K562 (cell line): Measurements from ENCODE around the gene ENHO. TPM values are rescaled to one million over a fixed set of nuclear protein-coding genes. Genes with fewer than 3 reads are reported as not detected.

ENCODE experiments used
- ATAC-seq: fragments of 200-7000 bp; cut with Tn5 transposase; 3 replicates; pipeline ENCODE4 v1.9.1; 2020; ENCODE audit warnings: moderate library complexity
- BruUV-seq: library from RNA; stranded (reverse); fragments of 400-500 nt; replicated peaks from 2 replicates; lab custom pipeline; 2021; lab: Mats Ljungman, UMichigan
- CTCF ChIA-PET: fragments of 300-600 bp; formaldehyde crosslinking; extraction: SDS; loops from one replicate; lab custom pipeline; 2021; ENCODE audit warnings: low intra/inter-chr PET ratio; lab: Yijun Ruan, JAX
- POLR2A ChIA-PET: fragments of 300-600, 350-650 bp; sonication (Branson Sonifier 250); formaldehyde crosslinking; extraction: SDS; loops from one replicate; lab custom pipeline; 2021; ENCODE audit warnings: antibody characterized with exemption, inconsistent platforms; lab: Yijun Ruan, JAX
- DNase-seq, 4 experiments: peaks; one replicate each; pipeline versions ENCODE4 v3.0.0 to v3.0.0-alpha.2; 2011 to 2018; ENCODE audit warnings: low spot score in 3 of 4, mixed read lengths in 3 of 4; ENCODE audit errors: extremely low read depth in 1 of 4
- FAIRE-seq: peaks from 2 replicates; lab custom pipeline; 2011; peaks lifted over from hg19 to GRCh38; lab: Jason Lieb, UNC
- H2AFZ ChIP-seq: 2 replicates; pipeline ENCODE4 v1.6.0; 2011; ENCODE audit warnings: low read depth, low read length, control low read depth, inconsistent platforms
- H3K27ac ChIP-seq: fragments of 200-600 bp; 3 replicates; pipeline ENCODE4 v1.8.0; 2011; ENCODE audit warnings: low read depth, mild to moderate bottlenecking, control low read depth, inconsistent platforms, low read length, moderate library complexity, mixed read lengths; ENCODE audit errors: extremely low read depth
- H3K27me3 ChIP-seq, 2 experiments: fragments of 300-600 bp in 1 of 2; 2 replicates in 1 of 2; 3 replicates in 1 of 2; pipeline versions ENCODE4 v1.6.0 to v1.8.0; 2011; ENCODE audit warnings: inconsistent platforms in 2 of 2, low read length in 2 of 2, mild to moderate bottlenecking in 1 of 2, mixed read lengths in 1 of 2, moderate library complexity in 1 of 2; ENCODE audit not compliant: control insufficient read depth in 2 of 2, insufficient read depth in 2 of 2
- H3K36me3 ChIP-seq: fragments of 300-600 bp; 3 replicates; pipeline ENCODE4 v1.8.0; 2011; ENCODE audit warnings: mild to moderate bottlenecking, low read length, inconsistent platforms; ENCODE audit not compliant: control insufficient read depth, insufficient read depth
- H3K4me1 ChIP-seq, 2 experiments: fragments of 200-600 bp in 1 of 2; replicated peaks in 1 of 2; 2 replicates in 1 of 2; 3 replicates in 1 of 2; pipeline versions ENCODE4 v1.5.1 to v1.8.0; 2011; ENCODE audit warnings: inconsistent platforms in 2 of 2, low read length in 2 of 2, mild to moderate bottlenecking in 1 of 2, mixed read lengths in 1 of 2, moderate library complexity in 1 of 2; ENCODE audit not compliant: control insufficient read depth in 2 of 2, insufficient read depth in 2 of 2
- H3K4me2 ChIP-seq: 2 replicates; pipeline ENCODE4 v1.6.1; 2011; ENCODE audit warnings: low read length, control low read depth, inconsistent platforms, mixed read lengths; ENCODE audit not compliant: insufficient read depth
- H3K4me3 ChIP-seq: fragments of 200-600 bp; sonication (generic), shearing (Covaris generic); 2 replicates; pipeline ENCODE4 v1.5.1; 2016; ENCODE audit warnings: control low read depth, inconsistent platforms
- H3K79me2 ChIP-seq: fragments of 200-600 bp; 3 replicates; pipeline ENCODE4 v1.8.0; 2011; ENCODE audit warnings: low read length, inconsistent platforms; ENCODE audit not compliant: control insufficient read depth, insufficient read depth
- H3K9ac ChIP-seq, 2 experiments: 2 replicates each; pipeline versions ENCODE4 v1.6.0 to v1.6.1; 2011; ENCODE audit warnings: low read depth in 2 of 2, low read length in 2 of 2, control low read depth in 1 of 2, inconsistent platforms in 1 of 2, mild to moderate bottlenecking in 1 of 2, mixed read lengths in 1 of 2; ENCODE audit not compliant: insufficient read depth in 1 of 2
- H3K9me1 ChIP-seq: one replicate; pipeline ENCODE4 v1.6.0; 2011; ENCODE audit warnings: inconsistent platforms, mild to moderate bottlenecking, low read length, moderate library complexity; ENCODE audit not compliant: control insufficient read depth, insufficient read depth
- H3K9me3 ChIP-seq: replicated peaks from 2 replicates; pipeline ENCODE4 v1.5.1; 2011; ENCODE audit warnings: low read depth, low read length, inconsistent platforms; ENCODE audit not compliant: control insufficient read depth, insufficient read depth
- H4K20me1 ChIP-seq: replicated peaks from 2 replicates; pipeline ENCODE4 v1.6.1; 2011; ENCODE audit warnings: low read length, inconsistent platforms, mixed read lengths; ENCODE audit not compliant: control insufficient read depth, insufficient read depth
- EGR1 ChIP-seq: fragments of 450-650 bp; conservative IDR thresholded peaks from 2 replicates; pipeline ENCODE4 v1.6.1; 2017; ENCODE audit warnings: mild to moderate bottlenecking
- HMGXB4 ChIP-seq: sonication (generic); formaldehyde crosslinking; IDR thresholded peaks from 2 replicates; pipeline ENCODE4 v1.8.1; 2023; ENCODE audit warnings: mild to moderate bottlenecking, missing genetic modification reagents
- PHF20 ChIP-seq: fragments of 450-650 bp; IDR thresholded peaks from 2 replicates; pipeline ENCODE4 v1.6.1; 2018; ENCODE audit not compliant: partially characterized antibody
- RFX7 ChIP-seq: fragments of 250-450 bp; sonication (Bioruptor Pico); IDR thresholded peaks from 2 replicates; pipeline ENCODE4 v1.5.1; 2021; ENCODE audit warnings: mild to moderate bottlenecking
- WGBS: fragments of 100-300 bp; shearing (Covaris generic); methylation state at CpG from one replicate; pipeline ENCODE4 v1.1.6; 2016; ENCODE audit warnings: low coverage, mixed read lengths; ENCODE audit not compliant: insufficient coverage; ENCODE audit errors: missing lambda C conversion rate; 5-methylcytosine and 5-hydroxymethylcytosine counted together
- in situ Hi-C: fragments of 300-500 bp; cut with MboI; formaldehyde crosslinking; loops from 4 replicates; pipeline ENCODE4 v1.15.0; 2018; ENCODE audit warnings: inconsistent platforms, mixed read lengths
- intact Hi-C: fragments of 100-400 bp; cut with micrococcal nuclease; formaldehyde crosslinking; loops from 2 replicates; pipeline ENCODE4 v1.14.2; 2022
- polyA plus RNA-seq, 8 experiments: library from polyadenylated mRNA; depleted of rRNA in 4 of 8; stranded (reverse) in 5 of 8; unstranded in 3 of 8; fragments of >200 nt; fragmentation: Nextera tagmentation in 2 of 8; fragmentation: Illumina TruSeq in 1 of 8; extraction: Ambion mirVana in 2 of 8; extraction: Trizol in 1 of 8; gene quantifications; 2 replicates each; pipeline versions ENCODE4 v1.2.1 to v1.2.3, GENCODE V29; 2011 to 2014; ENCODE audit warnings: inconsistent platforms in 1 of 8, missing spikeins in 1 of 8
- total RNA-seq, 7 experiments: library from RNA; depleted of rRNA in 6 of 7; stranded (reverse); fragments of >200 nt in 6 of 7; fragmentation: Illumina TruSeq in 2 of 7; extraction: Trizol in 2 of 7; gene quantifications; 2 replicates each; pipeline versions ENCODE4 v1.2.1 to v1.2.3, GENCODE V29; 2011 to 2021; ENCODE audit warnings: low replicate concordance in 1 of 7

ENHO gene
- total and polyA plus RNA-seq, 9 of the 15 experiments (the other 6 are each of a cell fraction or from before 2014, with no cell fraction given) = 0.24 TPM; not detected in 8

DNA sequence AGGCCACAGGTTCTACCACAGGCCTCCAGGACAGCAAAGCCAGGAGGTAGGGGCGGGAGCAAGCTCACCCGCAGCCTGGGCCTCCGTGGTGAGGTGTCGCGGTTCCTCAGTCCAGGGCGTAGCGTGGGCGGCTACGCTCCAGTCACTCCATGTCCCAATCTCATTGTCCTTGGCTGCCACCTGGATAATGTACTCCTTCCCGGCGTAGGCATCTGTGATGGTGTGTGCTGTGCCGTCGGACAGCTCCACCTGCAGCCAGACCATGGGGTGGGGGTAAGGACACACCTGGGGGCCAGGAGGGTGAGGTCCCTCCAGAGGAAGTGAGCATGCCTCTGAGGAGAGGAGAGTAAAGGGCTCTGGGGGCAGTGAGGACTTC is 29.8 kb upstream of the ENHO start:
- ChIA-PET CTCF (no interaction called here), POLR2A (no interaction called here)
- TF ChIP-seq HMGXB4 (CRISPR knock-in tag) (no peak), PHF20 (no peak), RFX7 (CRISPR knock-in tag) (no peak), EGR1 (peak; percentile 38; the same call in 1 of the 2 replicates)
- DNase-seq (peak in 2 of 4 experiments; percentile 4 to 20), ATAC-seq (no peak; the same call in 2 of the 3 replicates), FAIRE-seq (no peak)
- 0% methylated on average over 4 of the region's 13 CpGs for WGBS
- Histone ChIP-seq H3K4me3 (no peak overlapping the region), H3K27ac (no peak overlapping the region), H3K4me1 (peaks cover 0 to 5% of the 10 kb centered on the region in 2 experiments; a peak in 1 of 5 replicates), H3K27me3 (peaks cover 0 to 42% of the 10 kb centered on the region in 2 experiments; a peak in 4 of 5 replicates), H2AFZ (no peak overlapping the region), H3K9me3 (no peaks in the 10 kb centered on the region), H3K36me3 (no peaks in the 10 kb centered on the region), H3K79me2 (no peaks in the 10 kb centered on the region), H3K9ac (no peak overlapping the region), H3K9me1 (no peaks in the 10 kb centered on the region), H4K20me1 (peaks cover 5% of the 10 kb centered on the region; the same call in 1 of the 2 replicates), H3K4me2 (no peak overlapping the region)
- BruUV-seq = no TSS peak
- intact Hi-C loops = no loop called here
- in situ Hi-C loops = no loop called here
